GM06990 (cell line): ENCODE results near the gene INTS7.
A peak's percentile ranks its signal among the peaks of the same experiment; 100 is the strongest.

Experiments
- DNase-seq: peaks from one replicate; pipeline ENCODE4 v3.0.0-alpha.2; 2011; ENCODE audit not compliant: insufficient read length; ENCODE audit errors: extremely low read depth
- H3K27me3 ChIP-seq: replicated peaks from 2 replicates; pipeline ENCODE4 v1.6.0; 2011; ENCODE audit warnings: low read length; ENCODE audit not compliant: control insufficient read depth, insufficient read depth
- H3K36me3 ChIP-seq: 2 replicates; pipeline ENCODE4 v1.5.1; 2011; ENCODE audit warnings: low read length; ENCODE audit not compliant: control insufficient read depth, insufficient read depth
- H3K4me3 ChIP-seq: replicated peaks from 2 replicates; pipeline ENCODE4 v1.5.1; 2011; ENCODE audit warnings: low read depth, mild to moderate bottlenecking, control low read depth, low read length
- TF ChIP-seq, protein P1 (sequence below): IDR thresholded peaks from 2 replicates; pipeline ENCODE4 v1.5.1; 2011; ENCODE audit warnings: low read length, control low read depth, mild to moderate bottlenecking, inconsistent platforms; ENCODE audit not compliant: insufficient read depth, poor library complexity, severe bottlenecking

INTS7 gene

DNA sequence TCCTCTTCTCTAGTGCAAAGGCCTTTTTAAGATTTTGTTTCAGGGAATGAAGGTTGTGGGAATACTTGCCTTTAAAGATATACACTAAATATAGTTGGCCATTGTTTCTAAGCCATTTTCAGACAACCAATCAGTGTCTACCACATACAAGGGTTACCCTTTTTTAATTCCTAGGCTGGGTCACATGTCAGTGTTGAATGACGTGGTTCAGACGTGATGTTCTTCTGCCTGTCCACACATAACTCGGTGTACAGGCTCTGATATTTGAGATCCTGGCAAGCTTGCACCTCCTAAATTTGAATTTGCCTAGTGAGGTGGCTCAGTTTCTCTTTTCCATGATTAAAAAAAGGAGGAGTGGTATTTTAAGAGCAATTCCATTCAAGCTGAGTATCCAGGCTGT lies 39.0 kb upstream of the INTS7 start:
- peaks cover 2% of the 10 kb centered on the region for H3K36me3 ChIP-seq

DNA sequence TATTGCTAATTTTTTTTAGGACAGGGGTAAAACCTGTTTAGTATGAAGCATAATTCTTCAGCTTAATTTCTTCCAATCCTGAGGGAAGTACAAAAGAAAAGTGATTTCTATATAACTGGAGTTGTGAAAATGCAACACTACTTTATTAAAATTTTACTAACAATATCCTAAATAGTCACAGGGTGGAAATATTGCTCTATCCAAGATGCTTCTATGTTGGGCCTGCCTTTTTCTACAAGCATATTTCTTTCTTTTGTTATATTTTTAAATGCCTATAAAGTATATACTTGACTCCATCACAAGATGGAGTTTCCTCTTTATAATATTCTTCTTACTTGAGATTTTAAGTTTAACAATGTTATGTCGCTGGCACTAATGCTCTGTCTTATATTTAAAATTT lies 38.1 kb upstream of the INTS7 start:
- no peak overlapping the region for H3K4me3 ChIP-seq
- DNase-seq = no peak
- TF ChIP-seq, protein P1, sequence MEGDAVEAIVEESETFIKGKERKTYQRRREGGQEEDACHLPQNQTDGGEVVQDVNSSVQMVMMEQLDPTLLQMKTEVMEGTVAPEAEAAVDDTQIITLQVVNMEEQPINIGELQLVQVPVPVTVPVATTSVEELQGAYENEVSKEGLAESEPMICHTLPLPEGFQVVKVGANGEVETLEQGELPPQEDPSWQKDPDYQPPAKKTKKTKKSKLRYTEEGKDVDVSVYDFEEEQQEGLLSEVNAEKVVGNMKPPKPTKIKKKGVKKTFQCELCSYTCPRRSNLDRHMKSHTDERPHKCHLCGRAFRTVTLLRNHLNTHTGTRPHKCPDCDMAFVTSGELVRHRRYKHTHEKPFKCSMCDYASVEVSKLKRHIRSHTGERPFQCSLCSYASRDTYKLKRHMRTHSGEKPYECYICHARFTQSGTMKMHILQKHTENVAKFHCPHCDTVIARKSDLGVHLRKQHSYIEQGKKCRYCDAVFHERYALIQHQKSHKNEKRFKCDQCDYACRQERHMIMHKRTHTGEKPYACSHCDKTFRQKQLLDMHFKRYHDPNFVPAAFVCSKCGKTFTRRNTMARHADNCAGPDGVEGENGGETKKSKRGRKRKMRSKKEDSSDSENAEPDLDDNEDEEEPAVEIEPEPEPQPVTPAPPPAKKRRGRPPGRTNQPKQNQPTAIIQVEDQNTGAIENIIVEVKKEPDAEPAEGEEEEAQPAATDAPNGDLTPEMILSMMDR = no peak
- H3K36me3 ChIP-seq = peaks cover 2% of the 10 kb centered on the region
- H3K27me3 ChIP-seq = no peaks in the 10 kb centered on the region

More for the DNA sequence above, 39.0 kb upstream of the INTS7 start:
- no peak for DNase-seq
- H3K27me3 ChIP-seq = no peaks in the 10 kb centered on the region
- TF ChIP-seq, protein P1 = no peak
- no peak overlapping the region for H3K4me3 ChIP-seq

DNA sequence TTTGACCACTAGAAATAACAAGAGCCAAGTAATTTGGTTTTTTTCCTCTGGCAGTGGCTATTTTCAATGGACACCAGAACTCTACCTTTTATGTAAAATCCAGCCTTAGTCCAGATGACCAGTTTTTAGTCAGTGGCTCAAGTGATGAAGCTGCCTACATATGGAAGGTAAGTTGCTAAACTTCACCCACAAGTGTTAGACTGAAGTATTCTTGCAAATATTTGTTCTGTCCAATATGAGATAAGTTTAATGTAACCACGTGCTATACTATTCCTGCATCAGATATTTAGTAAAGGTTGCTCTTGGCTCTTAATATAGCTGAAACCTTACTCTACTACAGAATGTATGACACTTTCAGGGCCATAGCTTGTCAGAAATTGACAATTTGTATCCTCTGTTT lies 36.7 kb upstream of the INTS7 start:
- no peak overlapping the region for H3K4me3 ChIP-seq
- DNase-seq = no peak
- no peaks in the 10 kb centered on the region for H3K27me3 ChIP-seq
- peaks cover 2% of the 10 kb centered on the region for H3K36me3 ChIP-seq
- TF ChIP-seq, protein P1 = no peak

DNA sequence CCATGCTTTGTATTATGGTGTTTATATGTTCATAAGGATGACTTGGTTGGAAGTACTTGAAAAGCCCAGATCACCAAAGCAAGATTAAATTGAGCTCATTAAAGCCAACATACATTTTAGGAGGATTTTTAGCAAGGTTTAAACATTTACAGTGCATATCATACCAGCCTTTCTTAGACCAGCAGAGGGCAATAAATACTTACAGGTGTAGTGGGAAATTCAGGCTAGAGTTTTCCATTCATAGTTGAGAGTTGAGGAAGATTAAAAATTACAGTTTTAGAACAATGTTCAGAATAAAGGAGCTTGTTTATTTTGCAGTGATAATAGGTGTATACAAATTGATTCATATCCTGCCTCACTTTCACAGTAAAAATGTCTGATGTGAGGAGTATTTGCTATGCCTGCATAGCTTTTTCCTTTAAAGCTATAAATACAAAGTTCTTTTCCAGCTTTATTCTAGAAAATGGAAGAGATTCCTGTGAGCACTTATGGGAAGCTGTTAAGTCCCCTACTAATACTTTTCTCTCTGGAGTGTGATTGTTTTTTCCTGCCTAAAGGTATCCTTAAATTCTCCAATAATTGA lies 35.5 kb upstream of the INTS7 start:
- Histone ChIP-seq H3K36me3 (peaks cover 2% of the 10 kb centered on the region), H3K4me3 (no peak overlapping the region), H3K27me3 (no peaks in the 10 kb centered on the region)
- DNase-seq = no peak
- TF ChIP-seq, protein P1 = peak; percentile 55

DNA sequence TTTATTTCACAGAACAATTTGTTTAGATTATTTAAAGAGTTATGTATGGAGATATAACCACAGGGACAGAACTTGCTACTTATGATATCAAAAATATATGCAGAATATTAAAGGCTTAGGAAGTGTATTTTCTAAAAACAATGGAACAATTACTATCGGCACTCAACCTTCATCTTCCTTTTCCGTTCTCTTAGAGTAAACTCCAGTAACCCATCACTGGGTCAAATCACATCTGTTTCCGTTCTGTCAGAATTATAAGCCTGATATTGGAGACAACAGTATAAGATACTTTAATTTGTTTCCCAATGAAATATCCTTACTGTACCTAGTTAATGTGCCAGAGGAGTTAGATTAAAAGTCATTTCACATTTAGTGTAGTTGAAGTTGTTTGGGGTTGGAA lies 32.4 kb upstream of the INTS7 start:
- no peaks in the 10 kb centered on the region for H3K27me3 ChIP-seq
- TF ChIP-seq, protein P1 = no peak
- DNase-seq = no peak
- H3K4me3 ChIP-seq = no peak overlapping the region
- peaks cover 2% of the 10 kb centered on the region for H3K36me3 ChIP-seq

DNA sequence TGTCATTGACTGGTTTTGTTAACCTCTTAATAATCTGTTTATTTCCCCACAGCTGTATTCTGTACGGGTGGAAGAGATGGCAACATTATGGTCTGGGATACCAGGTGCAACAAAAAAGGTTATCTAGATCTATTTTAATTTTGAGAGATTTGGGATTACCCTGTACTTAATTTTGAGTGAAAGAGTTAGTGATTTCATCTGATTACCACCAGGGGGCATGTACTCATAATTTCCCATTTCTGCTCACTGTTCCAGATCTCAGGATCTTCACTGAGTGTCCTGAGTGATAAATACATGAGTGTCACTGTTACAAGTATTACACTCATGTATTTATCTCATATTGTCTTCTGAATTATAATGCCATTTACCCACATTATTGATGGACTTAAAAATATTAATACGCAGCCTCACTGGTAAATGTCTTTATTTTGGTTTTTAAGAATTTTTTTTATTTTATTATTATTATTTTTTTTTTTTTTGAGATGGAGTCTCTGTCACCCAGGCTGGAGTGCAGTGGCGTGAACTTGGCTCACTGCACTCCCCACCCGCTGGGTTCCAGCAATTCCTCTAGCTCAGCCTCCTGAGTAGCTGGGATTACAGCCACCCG lies 27.6 kb upstream of the INTS7 start:
- DNase-seq = no peak
- TF ChIP-seq, protein P1 = peak; percentile 47
- Histone ChIP-seq H3K36me3 (no peaks in the 10 kb centered on the region; the same call in 1 of the 2 replicates), H3K4me3 (no peak overlapping the region), H3K27me3 (no peaks in the 10 kb centered on the region)
